ENCODE measurements around the gene ADGRB2.

Gene ADGRB2

DNA sequence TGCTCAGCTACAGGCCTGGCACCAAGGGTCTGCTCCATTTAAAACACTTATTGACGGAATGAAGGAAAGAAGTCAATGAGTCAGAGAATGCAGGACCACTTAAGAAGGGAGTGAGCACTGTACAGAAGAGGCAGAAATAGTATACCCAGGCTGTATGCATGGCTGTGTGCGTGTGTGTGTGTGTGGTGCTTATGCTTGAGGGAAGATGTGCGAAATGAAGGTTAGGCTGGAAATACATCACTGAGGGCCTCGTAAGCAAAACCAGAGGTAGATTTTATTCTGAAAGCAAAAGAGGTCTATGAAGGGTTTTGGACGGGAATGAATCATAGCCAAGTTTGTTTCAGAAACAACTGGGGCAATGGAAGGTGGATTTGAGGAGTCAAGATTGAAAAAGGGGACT, 9.7 kb upstream of the ADGRB2 start:
- H3K4me3 ChIP-seq (ENCODE audit: low read length) = no peak overlapping the region
- peaks cover 70% of the 10 kb centered on the region for H3K27me3 ChIP-seq (replicated peaks; ENCODE audit: insufficient read depth, low read length)
- H3F3A ChIP-seq (ENCODE audit: insufficient read depth, low read length) = no peaks in the 10 kb centered on the region
- H3K27ac ChIP-seq (ENCODE audit: low read length) = no peak overlapping the region
- TF ChIP-seq EZH2 (optimal IDR thresholded peaks at IDR 0.05; ENCODE audit: low read depth, low read length) = no peak
- TF ChIP-seq, protein P1, sequence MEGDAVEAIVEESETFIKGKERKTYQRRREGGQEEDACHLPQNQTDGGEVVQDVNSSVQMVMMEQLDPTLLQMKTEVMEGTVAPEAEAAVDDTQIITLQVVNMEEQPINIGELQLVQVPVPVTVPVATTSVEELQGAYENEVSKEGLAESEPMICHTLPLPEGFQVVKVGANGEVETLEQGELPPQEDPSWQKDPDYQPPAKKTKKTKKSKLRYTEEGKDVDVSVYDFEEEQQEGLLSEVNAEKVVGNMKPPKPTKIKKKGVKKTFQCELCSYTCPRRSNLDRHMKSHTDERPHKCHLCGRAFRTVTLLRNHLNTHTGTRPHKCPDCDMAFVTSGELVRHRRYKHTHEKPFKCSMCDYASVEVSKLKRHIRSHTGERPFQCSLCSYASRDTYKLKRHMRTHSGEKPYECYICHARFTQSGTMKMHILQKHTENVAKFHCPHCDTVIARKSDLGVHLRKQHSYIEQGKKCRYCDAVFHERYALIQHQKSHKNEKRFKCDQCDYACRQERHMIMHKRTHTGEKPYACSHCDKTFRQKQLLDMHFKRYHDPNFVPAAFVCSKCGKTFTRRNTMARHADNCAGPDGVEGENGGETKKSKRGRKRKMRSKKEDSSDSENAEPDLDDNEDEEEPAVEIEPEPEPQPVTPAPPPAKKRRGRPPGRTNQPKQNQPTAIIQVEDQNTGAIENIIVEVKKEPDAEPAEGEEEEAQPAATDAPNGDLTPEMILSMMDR (IDR thresholded peaks at IDR 0.05; ENCODE audit: low read length) = no peak
- no peak for TF ChIP-seq EZH2phosphoT487 (IDR thresholded peaks at IDR 0.05; ENCODE audit: low read length)
- no peak overlapping the region for H3K4me2 ChIP-seq (ENCODE audit: low read depth, low read length)
- no peaks in the 10 kb centered on the region for H3K79me2 ChIP-seq (ENCODE audit: low read length)
- no peak for DNase-seq
- no peak overlapping the region for H2AFZ ChIP-seq (ENCODE audit: low read length)
- no peaks in the 10 kb centered on the region for H3K4me1 ChIP-seq (ENCODE audit: low read length)
- H4K20me1 ChIP-seq (ENCODE audit: insufficient read depth, low read length) = no peaks in the 10 kb centered on the region
- H3K36me3 ChIP-seq (replicated peaks; ENCODE audit: insufficient read depth, low read length) = no peaks in the 10 kb centered on the region
- H3K9me3 ChIP-seq (replicated peaks; ENCODE audit: insufficient read depth, low read length) = no peaks in the 10 kb centered on the region
- no peaks in the 10 kb centered on the region for H3K9me2 ChIP-seq (replicated peaks; ENCODE audit: insufficient read depth, low read length)
- no peak overlapping the region for H3K9ac ChIP-seq (ENCODE audit: low read length)

DNA sequence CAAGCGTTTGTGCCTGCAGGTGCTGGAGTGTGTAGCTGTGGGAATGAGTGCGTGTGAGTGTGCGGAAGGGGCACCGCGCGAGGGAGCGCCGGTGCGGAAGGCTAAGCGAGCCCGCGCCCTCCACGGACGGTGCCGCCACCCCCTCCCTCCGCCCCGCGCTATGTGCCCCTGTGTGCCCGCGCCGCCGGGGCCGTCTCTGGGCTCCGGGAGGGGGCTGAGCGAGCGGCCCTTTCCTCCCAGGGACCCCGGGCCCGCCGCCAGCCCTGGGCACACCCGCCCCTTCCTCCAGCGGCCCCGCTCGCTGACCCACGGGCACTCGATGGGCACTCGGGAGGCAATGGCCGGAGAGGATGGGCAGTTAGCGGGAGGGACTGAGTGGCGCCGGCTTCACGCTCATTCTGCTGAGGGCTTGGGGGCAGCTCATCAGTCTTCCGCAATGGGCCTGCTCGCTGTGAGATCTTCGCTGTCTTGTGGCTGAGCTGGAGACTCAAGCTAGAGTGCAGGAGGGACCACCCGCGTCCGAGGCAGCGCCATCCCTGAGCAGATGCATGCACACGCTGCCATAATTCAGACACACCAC, 8.6 kb upstream of the ADGRB2 start:
- H3K27me3 ChIP-seq (replicated peaks; ENCODE audit: insufficient read depth, low read length) = peaks cover 72% of the 10 kb centered on the region
- H3K4me1 ChIP-seq (ENCODE audit: low read length) = no peaks in the 10 kb centered on the region
- H3K27ac ChIP-seq (ENCODE audit: low read length) = no peak overlapping the region
- DNase-seq = no peak
- no peak overlapping the region for H3K9ac ChIP-seq (ENCODE audit: low read length)
- H3K36me3 ChIP-seq (replicated peaks; ENCODE audit: insufficient read depth, low read length) = no peaks in the 10 kb centered on the region
- no peak overlapping the region for H3K4me2 ChIP-seq (ENCODE audit: low read depth, low read length)
- no peaks in the 10 kb centered on the region for H3K79me2 ChIP-seq (ENCODE audit: low read length)
- H2AFZ ChIP-seq (ENCODE audit: low read length) = no peak overlapping the region
- H4K20me1 ChIP-seq (ENCODE audit: insufficient read depth, low read length) = no peaks in the 10 kb centered on the region
- no peaks in the 10 kb centered on the region for H3F3A ChIP-seq (ENCODE audit: insufficient read depth, low read length)
- no peak overlapping the region for H3K4me3 ChIP-seq (ENCODE audit: low read length)
- no peaks in the 10 kb centered on the region for H3K9me3 ChIP-seq (replicated peaks; ENCODE audit: insufficient read depth, low read length)
- no peaks in the 10 kb centered on the region for H3K9me2 ChIP-seq (replicated peaks; ENCODE audit: insufficient read depth, low read length)
- no peak for TF ChIP-seq EZH2 (optimal IDR thresholded peaks at IDR 0.05; ENCODE audit: low read depth, low read length)
- no peak for TF ChIP-seq EZH2phosphoT487 (IDR thresholded peaks at IDR 0.05; ENCODE audit: low read length)
- TF ChIP-seq, protein P1 (IDR thresholded peaks at IDR 0.05; ENCODE audit: low read length) = no peak

DNA sequence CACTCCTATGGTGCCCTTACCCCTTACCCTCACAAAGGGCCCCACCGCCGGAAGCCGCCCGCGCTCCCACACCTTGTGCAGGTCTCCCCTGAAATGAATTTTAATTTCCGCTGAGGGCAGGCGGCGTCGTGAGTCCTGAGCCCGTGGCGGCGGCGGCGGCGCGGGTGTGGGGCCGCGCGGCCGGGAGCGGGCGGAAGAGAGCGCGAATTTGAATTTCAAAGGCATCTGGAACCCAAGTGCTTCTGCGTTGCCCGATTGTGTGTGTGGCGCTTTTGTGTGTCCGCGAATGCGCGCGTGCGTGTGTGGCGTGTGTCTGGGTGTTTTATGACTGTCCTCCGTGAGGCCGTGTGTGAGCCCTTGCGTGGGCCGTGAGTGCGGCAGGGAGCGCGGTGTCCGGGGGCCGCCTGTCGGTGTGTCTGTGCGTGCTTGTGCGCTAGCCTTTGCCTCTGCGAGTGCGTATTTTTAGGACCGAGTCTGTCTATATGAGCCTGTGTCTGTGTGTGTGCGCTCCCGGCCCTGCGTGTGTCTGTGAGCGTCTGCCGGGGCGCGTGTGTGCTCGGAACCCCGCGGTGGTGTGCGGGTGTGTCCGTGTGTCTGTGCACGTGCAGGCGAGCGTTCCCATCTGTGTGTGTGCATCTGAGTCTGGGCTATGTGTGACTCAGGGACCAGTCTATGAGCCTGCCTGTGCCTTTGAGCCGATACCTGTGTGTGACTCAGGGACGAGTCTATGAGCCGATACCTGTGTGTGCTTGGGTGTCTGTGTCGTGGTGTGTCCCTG, 7.9 kb upstream of the ADGRB2 start:
- H3K9ac ChIP-seq (ENCODE audit: low read length) = no peak overlapping the region
- H3K79me2 ChIP-seq (ENCODE audit: low read length) = no peaks in the 10 kb centered on the region
- no peak overlapping the region for H3K27ac ChIP-seq (ENCODE audit: low read length)
- no peak overlapping the region for H3K4me3 ChIP-seq (ENCODE audit: low read length)
- no peak overlapping the region for H3K4me2 ChIP-seq (ENCODE audit: low read depth, low read length)
- no peaks in the 10 kb centered on the region for H3K4me1 ChIP-seq (ENCODE audit: low read length)
- no peaks in the 10 kb centered on the region for H3K36me3 ChIP-seq (replicated peaks; ENCODE audit: insufficient read depth, low read length)
- H3K27me3 ChIP-seq (replicated peaks; ENCODE audit: insufficient read depth, low read length) = peaks cover 73% of the 10 kb centered on the region
- no peaks in the 10 kb centered on the region for H4K20me1 ChIP-seq (ENCODE audit: insufficient read depth, low read length)
- no peaks in the 10 kb centered on the region for H3K9me2 ChIP-seq (replicated peaks; ENCODE audit: insufficient read depth, low read length)
- no peak overlapping the region for H2AFZ ChIP-seq (ENCODE audit: low read length)
- no peaks in the 10 kb centered on the region for H3F3A ChIP-seq (ENCODE audit: insufficient read depth, low read length)
- no peak for DNase-seq
- no peaks in the 10 kb centered on the region for H3K9me3 ChIP-seq (replicated peaks; ENCODE audit: insufficient read depth, low read length)
- no peak for TF ChIP-seq EZH2 (optimal IDR thresholded peaks at IDR 0.05; ENCODE audit: low read depth, low read length)
- TF ChIP-seq EZH2phosphoT487 (IDR thresholded peaks at IDR 0.05; ENCODE audit: low read length) = no peak
- TF ChIP-seq, protein P1 (IDR thresholded peaks at IDR 0.05; ENCODE audit: low read length) = no peak

Measured in MM.1S (cell line).